NCI-H748 (cell line): ENCODE measurements around the gene UNC13C.
"Not testable (repeated sequence)": the region's sequence is repeated elsewhere in the genome, so short reads cannot be mapped to it uniquely, and the experiment has no call there.

Source experiments
- DNase-seq: peaks from one replicate; lab custom pipeline; 2025; ENCODE audit not compliant: unreplicated experiment; lab: John Stamatoyannopoulos, UW

The UNC13C gene

GRCh38 chr15:54450288-54450687 lies 472.0 kb downstream of the UNC13C start:
- DNase-seq: not testable (repeated sequence)

GRCh38 chr15:54456413-54456812 lies 478.2 kb downstream of the UNC13C start:
- no peak for DNase-seq

DNA sequence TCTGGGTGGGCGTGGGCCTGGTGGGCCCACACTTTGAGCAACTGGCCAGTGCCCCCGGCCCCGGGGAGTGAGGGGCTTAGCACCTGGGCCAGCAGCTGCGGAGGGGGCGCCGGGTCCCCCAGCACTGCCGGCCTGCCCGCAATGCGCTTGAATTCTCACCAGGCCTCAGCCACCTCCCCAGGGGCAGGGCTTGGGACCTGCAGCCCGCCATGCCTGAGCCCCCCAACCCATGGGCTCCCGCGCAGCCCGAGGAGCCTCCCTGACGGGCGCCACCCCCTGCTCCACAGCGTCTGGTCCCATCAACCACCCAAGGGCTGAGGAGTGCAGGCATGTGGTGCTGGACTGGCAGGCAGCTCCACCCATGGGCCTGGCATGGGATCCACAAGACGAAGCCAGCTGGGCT lies 484.3 kb downstream of the UNC13C start:
- no peak for DNase-seq

DNA sequence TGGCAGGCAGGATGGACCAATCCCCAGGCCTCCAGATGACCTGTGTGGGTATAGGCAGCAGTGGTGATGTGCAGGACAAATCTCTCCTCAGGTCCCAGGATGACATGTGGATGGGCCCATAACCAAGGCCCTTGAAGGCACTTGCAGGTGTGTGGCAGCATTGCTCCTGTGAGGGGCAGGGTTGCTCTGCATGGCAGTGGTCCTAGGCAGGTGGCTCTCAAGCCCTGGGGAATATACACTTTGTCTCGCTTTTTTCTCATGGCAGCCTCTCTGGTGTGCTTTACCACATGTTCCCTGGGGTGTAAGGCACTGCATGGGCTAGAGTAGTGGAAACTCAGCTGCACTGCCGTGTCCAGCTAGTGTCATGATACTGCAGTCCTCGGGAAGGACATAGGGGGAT lies 503.6 kb downstream of the UNC13C start:
- no peak for DNase-seq

- no peak for DNase-seq
Observed at GRCh38 chr15:54482251-54482650, 504.0 kb downstream of the UNC13C start.

DNA sequence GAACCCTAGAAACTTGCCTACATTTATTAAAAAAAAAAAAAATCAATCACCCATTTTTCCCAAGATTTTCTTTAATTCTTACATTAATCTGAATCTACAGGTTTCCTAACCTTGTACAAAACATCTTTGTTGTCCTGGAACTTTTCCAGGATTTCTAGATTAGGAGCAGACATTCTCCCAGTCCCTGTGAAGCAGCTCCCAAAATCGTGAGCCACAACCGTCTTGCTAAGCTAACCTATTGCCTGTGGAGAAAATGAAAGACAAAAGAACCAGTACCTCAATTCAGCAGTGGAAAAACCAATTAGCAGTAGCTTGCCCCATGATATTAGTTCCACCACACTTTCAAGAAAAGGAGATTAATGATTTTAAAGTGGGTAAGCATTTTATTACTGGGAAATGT lies 522.1 kb downstream of the UNC13C start:
- no peak for DNase-seq

GRCh38 chr15:54502416-54503075 lies 524.3 kb downstream of the UNC13C start:
- no peak for DNase-seq

DNA sequence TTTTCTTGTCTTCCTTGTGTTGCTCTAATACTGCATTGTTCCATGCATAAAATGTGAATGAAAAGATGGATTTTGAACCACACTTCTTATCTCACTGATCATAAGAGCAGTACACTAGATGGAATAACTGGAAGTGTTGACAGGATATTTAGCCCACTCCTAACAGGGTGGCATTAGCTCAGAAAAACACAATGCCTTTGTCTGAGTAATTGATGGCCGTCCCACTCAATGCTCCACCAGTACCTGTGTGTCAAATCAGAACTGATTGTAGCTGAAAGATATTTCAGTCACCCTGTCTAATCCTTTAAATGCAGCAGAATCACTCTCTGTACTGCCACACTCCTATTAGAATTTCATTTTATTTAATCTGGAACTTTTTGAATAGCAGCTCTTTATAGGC lies 526.5 kb downstream of the UNC13C start:
- DNase-seq: no peak

DNA sequence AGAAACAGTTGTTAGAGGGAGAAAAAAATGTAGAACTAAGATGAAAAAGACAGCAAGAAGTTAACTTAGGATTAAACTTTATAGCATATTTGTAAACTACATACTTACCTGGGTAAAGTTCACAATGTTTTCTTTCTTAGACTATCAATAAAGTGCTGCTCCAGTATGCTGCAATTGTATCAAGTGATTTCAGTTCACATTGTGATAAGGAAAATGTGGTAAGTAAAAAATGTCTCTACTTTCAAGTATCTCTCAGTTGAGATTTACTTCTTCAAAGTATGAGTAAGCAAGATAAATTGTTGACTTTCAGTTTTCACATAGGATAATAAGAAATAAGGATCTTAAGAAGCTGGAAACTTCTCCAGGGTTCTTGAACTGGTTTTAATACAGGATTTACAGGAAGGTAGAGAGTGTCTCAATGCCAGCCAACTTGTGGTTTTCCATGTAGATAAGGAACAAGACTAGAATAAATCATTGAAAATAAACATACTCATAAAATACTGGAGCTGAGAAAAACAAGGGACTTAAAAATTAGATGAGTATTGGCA lies 528.8 kb downstream of the UNC13C start:
- no peak for DNase-seq

- DNase-seq: no peak
Observed at GRCh38 chr15:54514601-54515000, 536.4 kb downstream of the UNC13C start.

GRCh38 chr15:54515664-54516582 lies 537.7 kb downstream of the UNC13C start:
- no peak for DNase-seq

GRCh38 chr15:54517366-54517765 lies 539.1 kb downstream of the UNC13C start:
- no peak for DNase-seq

GRCh38 chr15:54518156-54518882 lies 540.1 kb downstream of the UNC13C start:
- no peak for DNase-seq

DNA sequence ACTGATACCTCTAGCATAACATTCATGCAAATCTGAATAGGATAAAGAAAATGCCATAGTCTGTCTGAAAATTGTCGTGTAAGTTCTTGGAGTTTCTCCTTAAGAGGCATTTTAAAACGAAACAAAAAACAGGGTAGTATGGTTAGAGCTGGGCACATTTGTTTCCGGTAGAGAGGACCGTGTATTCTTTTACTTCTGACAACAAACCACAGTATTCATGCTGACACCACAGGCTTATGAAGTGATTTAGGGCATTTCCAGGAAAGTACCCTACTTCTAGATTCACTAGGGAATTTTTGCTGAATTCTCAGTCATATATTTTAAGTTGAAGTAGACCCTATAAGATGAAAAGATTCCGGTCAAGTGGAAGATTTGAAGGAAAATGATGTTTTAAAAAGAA lies 541.3 kb downstream of the UNC13C start:
- no peak for DNase-seq

DNA sequence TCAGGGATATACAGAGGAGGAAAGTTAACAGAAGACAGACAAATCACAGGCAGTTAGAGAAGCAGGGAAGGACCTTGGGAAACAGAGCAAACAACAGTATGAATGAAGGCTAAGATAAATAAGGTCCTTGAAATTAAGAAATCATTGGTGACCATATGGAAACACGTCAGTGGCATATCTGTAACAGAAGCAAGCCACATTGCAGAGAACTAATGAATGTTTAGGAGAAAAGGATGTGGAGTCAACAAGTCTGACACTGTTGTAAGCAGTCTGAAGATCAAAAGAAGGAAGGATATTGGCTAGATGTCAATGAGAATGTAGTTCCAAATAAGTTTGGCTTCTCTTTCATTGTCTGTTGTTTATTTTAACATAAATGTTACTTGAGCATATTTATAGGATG lies 542.4 kb downstream of the UNC13C start:
- DNase-seq: no peak

DNA sequence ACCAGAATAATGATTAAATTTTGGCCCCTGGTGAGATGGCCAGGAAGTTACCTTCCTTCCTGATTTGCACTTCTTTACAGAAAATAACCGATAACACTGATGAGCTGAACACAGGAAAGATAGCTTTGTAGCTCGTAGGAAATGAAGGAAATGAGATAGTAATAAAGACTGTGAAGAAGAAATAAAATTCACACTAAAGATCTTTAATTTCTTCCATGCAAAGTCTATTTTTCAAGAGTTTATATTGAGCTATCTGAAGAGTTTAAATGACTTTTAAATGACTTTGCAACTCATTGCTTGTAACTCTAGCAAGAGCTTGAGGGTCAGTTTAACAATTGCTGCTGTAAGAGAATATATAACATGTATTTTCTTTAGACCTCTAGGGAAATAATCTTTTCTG lies 543.0 kb downstream of the UNC13C start:
- DNase-seq: no peak

DNA sequence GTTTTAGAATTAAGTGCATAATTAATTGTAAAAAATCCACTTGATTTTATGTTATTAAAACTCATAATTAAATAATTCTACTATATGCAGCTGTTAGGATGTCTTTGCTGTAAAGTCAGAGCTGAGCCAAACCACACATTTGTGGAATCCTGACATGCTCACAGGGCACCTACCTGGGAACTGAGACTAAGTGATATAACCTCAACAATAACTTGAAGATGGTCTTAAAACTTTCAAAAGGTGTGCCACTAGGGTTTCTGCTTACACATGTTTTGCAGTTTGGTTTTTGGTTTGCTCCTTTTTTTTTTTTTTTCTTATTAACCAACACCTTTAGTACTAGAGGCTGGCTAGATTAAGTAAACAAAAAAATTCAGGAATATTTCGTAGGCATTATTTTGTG lies 549.8 kb downstream of the UNC13C start:
- DNase-seq: no peak

- DNase-seq: no peak
Observed at GRCh38 chr15:54540721-54541120, 562.5 kb downstream of the UNC13C start.

GRCh38 chr15:54547491-54547890 lies 569.2 kb downstream of the UNC13C start:
- DNase-seq: no peak

GRCh38 chr15:54550954-54551353 lies 572.7 kb downstream of the UNC13C start:
- DNase-seq: no peak

DNA sequence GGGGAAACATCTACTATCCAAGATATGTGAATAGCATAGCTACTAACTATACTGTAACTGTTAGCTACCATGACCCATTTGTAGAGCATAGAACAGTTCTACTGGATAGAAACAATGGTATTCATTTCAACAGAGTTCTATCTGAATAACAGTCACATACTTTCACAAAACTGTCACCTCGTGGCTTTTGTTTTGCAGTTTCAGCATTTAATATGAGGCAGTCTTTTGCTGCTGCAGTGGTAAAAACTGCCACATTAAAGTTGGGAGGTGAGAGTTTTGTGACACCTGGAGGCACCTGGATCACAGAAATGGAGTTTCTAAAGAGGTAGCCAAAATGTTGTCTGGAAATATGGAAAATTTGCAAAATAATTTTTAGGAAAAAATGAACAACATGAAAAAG lies 578.0 kb downstream of the UNC13C start:
- no peak for DNase-seq
